Measurements from ENCODE around the gene PNPT1. TPM values are rescaled to one million over a fixed set of nuclear protein-coding genes. Genes with fewer than 3 reads are reported as not detected.

Gene PNPT1
- total RNA-seq (2022; extraction: Qiagen RNA extraction): 30.2 to 44.8 TPM (median 31.8 TPM) in 5 replicates

GRCh38 chr2:55693181-55694125, at the start of gene PNPT1:
PNPT1 (minus strand) TSS chr2:55693844; CDS start chr2:55693823, 21 bp downstream.

GRCh38 chr2:55617175-55618024, 76.2 kb downstream of the PNPT1 start, which contains the start of gene PPP4R3B:
PPP4R3B (minus strand) TSS chr2:55617622; CDS start chr2:55617285, 337 bp downstream.

Other genes starting within 250 kb of the PNPT1 start
- 44.7 to 54.8 TPM (median 49.3 TPM) in 5 replicates for gene CFAP36, start 174.1 kb downstream of the PNPT1 start, total RNA-seq (2022; extraction: Qiagen RNA extraction)
- gene PPP4R3B, start 76.2 kb downstream of the PNPT1 start, total RNA-seq (2022; extraction: Qiagen RNA extraction): 24.9 to 32.8 TPM (median 30.5 TPM) in 5 replicates
- 31.2 to 57.5 TPM (median 41.7 TPM) in 5 replicates for gene EFEMP1, start 229.9 kb upstream of the PNPT1 start, total RNA-seq (2022; extraction: Qiagen RNA extraction)

Measured in A549 treated with Mapracorat at 1 μM for 4 hours (cell line).